SU-DHL-6 (cell line): Measurements from ENCODE around the gene KCP.

ENCODE experiments used
- H2AFZ ChIP-seq: fragments of 200-600 bp; sonication (generic); 2 replicates; pipeline ENCODE4 v1.6.1; 2014; ENCODE audit warnings: low read depth, mild to moderate bottlenecking, moderate library complexity, mixed read lengths, antibody characterized with exemption, low read length; ENCODE audit not compliant: severe bottlenecking
- H3F3A ChIP-seq: fragments of 200-600 bp; shearing (Covaris generic); 2 replicates; pipeline ENCODE4 v1.6.0; 2016; ENCODE audit warnings: antibody characterized with exemption, mild to moderate bottlenecking; ENCODE audit not compliant: insufficient read depth
- H3K27ac ChIP-seq: fragments of 200-600 bp; sonication (generic); 2 replicates; pipeline ENCODE4 v1.5.1; 2016; ENCODE audit warnings: low read depth, mild to moderate bottlenecking, low read length, moderate library complexity, mixed read lengths
- H3K27me3 ChIP-seq: fragments of 200-600 bp; sonication (generic), shearing (Covaris generic); 2 replicates; pipeline ENCODE4 v1.6.0; 2014; ENCODE audit warnings: mild to moderate bottlenecking, low read length
- H3K36me3 ChIP-seq: fragments of 200-600 bp; sonication (generic); 2 replicates; pipeline ENCODE4 v1.6.1; 2014; ENCODE audit warnings: mild to moderate bottlenecking, low read length, mixed read lengths
- H3K4me2 ChIP-seq: fragments of 300-600, 200-600 bp; shearing (Covaris generic), sonication (generic); 2 replicates; pipeline ENCODE4 v1.6.0; 2014; ENCODE audit warnings: low read length, low read depth, mild to moderate bottlenecking; ENCODE audit not compliant: poor library complexity, severe bottlenecking
- H3K4me3 ChIP-seq: fragments of 200-600 bp; sonication (generic); 2 replicates; pipeline ENCODE4 v1.5.1; 2014; ENCODE audit warnings: antibody characterized with exemption, low read length, mild to moderate bottlenecking, mixed read lengths; ENCODE audit not compliant: insufficient read depth, poor library complexity, severe bottlenecking
- H3K79me2 ChIP-seq: fragments of 200-600 bp; sonication (generic); 2 replicates; pipeline ENCODE4 v1.6.1; 2014; ENCODE audit warnings: mild to moderate bottlenecking, low read length, moderate library complexity; ENCODE audit not compliant: insufficient read depth
- H3K9ac ChIP-seq: fragments of 200-600 bp; sonication (generic); 2 replicates; pipeline ENCODE4 v1.7.0; 2014; ENCODE audit warnings: mild to moderate bottlenecking, low read length
- H3K9me2 ChIP-seq: fragments of 200-600 bp; sonication (generic); replicated peaks from 2 replicates; pipeline ENCODE4 v1.6.1; 2014; ENCODE audit warnings: low read length; ENCODE audit not compliant: insufficient read depth
- H3K9me3 ChIP-seq: fragments of 200-600 bp; sonication (generic); 2 replicates; pipeline ENCODE4 v1.6.1; 2014; ENCODE audit warnings: low read length, mixed read lengths; ENCODE audit not compliant: insufficient read depth
- H4K20me1 ChIP-seq: fragments of 200-600 bp; sonication (generic); 2 replicates; pipeline ENCODE4 v1.6.1; 2014; ENCODE audit warnings: low read depth, mild to moderate bottlenecking, antibody characterized with exemption, low read length, moderate library complexity, mixed read lengths
- CTCF ChIP-seq: fragments of 200-600 bp; sonication (generic); IDR thresholded peaks from one replicate; pipeline ENCODE4 v1.5.1; 2017; ENCODE audit warnings: antibody characterized with exemption, mild to moderate bottlenecking, low read length, moderate library complexity; ENCODE audit not compliant: insufficient read depth, poor library complexity, severe bottlenecking
- EZH2phosphoT487 ChIP-seq: fragments of 200-600 bp; sonication (generic), shearing (Covaris generic); conservative IDR thresholded peaks from 2 replicates; pipeline ENCODE4 v1.6.1; 2018; ENCODE audit warnings: mild to moderate bottlenecking, antibody characterized with exemption, low read length, moderate library complexity, mixed read lengths

KCP gene

DNA sequence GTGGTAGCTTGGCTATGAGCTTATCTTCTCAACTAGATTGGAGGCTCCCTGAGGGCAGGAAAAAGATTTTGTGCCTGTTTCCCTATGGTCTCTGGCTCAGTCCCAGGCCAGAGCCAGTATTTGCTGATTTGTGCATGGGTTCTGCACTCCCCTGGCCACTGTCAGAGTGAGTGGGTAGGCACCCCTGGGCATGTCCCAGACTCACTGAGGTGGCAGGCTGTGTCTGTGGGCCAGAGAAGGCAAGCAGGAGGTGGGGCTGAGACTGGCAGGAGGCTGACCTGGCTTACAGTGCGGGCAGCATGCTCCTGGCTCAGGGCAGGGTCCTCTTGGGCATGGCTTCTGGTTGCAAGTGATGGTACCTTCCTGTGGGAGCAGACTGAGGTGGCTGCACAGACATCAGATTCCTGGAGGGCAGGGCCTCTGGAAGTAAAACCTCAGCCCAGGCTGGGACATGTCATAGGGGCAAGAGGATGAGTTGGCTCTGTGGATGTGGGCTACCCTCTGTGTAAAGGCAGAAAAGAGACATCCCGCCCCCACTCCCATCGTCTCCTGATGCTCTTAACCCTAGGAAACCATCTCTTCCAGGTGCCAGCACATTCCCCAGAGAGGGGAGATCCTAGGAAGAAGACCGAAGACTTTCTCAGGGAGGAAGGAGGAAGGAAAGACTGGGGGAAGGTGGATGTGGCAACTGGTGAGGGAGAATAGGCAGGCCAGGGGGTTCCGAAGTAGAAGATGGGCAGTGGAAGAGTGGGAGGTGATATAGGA is 4.3 kb downstream of the KCP start:
- Histone ChIP-seq H3K9me2 (no peaks in the 10 kb centered on the region), H3F3A (no peaks in the 10 kb centered on the region), H3K79me2 (no peaks in the 10 kb centered on the region), H3K9me3 (no peaks in the 10 kb centered on the region), H3K9ac (no peak overlapping the region), H2AFZ (no peak overlapping the region), H3K27me3 (no peaks in the 10 kb centered on the region), H4K20me1 (no peaks in the 10 kb centered on the region), H3K4me3 (no peak overlapping the region), H3K27ac (no peak overlapping the region), H3K4me2 (no peak overlapping the region), H3K36me3 (no peaks in the 10 kb centered on the region)
- TF ChIP-seq CTCF = no peak
- TF ChIP-seq EZH2phosphoT487 = no peak

GRCh38 chr7:128904381-128905197 is 5.9 kb downstream of the KCP start:
- Histone ChIP-seq H3K79me2 (no peaks in the 10 kb centered on the region), H3K36me3 (no peaks in the 10 kb centered on the region), H3K27me3 (no peaks in the 10 kb centered on the region), H3K4me2 (no peak overlapping the region), H3K4me3 (no peak overlapping the region), H3F3A (no peaks in the 10 kb centered on the region), H2AFZ (no peak overlapping the region), H4K20me1 (no peaks in the 10 kb centered on the region), H3K9me3 (0 out of 2 replicates have a peak, but pooled peaks cover 10% of the 10 kb centered on the region), H3K9me2 (no peaks in the 10 kb centered on the region), H3K27ac (no peak overlapping the region), H3K9ac (no peak overlapping the region)
- TF ChIP-seq EZH2phosphoT487 (no peak), CTCF (peak; percentile 71)

DNA sequence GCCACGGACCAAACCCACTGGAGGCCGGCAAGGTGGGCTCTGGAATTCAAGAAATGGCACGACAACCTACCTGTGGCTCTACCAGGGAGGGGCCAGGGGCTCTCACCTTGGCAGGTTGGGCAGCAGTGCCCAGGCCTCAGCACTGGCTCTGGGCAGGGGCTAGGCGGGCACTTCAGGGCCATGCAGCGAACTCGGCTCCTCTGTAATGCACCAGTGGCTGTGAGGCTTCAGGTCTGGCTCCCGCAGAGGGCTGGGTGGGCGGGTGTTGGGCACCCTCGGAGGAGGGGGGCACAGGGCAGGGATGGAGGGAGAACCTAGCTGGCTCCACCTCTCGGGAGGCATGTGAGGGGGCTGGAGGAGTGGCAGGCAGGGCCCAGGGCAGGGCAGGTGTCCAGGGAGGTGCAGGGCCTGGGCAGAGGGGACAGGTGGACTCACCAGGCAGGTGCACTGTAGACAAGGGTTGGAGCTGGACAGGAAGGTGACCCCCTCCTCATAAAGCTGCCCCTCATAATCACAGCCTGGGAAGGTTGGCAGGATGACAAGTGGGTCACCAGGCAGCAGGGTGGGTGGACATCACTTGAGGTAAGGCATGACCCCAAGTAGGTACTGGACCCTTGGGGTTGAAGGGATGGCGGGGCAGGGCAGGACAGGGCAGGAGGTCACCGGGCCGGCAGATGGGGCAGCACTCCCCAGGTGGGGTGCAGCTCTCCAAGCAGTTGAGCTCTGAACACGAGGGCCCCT is 6.7 kb downstream of the KCP start:
- Histone ChIP-seq H3K27ac (no peak overlapping the region), H3K36me3 (no peaks in the 10 kb centered on the region; the same call in 1 of the 2 replicates), H3K4me3 (no peak overlapping the region), H4K20me1 (no peaks in the 10 kb centered on the region), H3K9me3 (0 out of 2 replicates have a peak, but pooled peaks cover 15% of the 10 kb centered on the region), H2AFZ (no peak overlapping the region), H3K27me3 (no peaks in the 10 kb centered on the region), H3K9ac (no peak overlapping the region), H3K79me2 (no peaks in the 10 kb centered on the region), H3F3A (no peaks in the 10 kb centered on the region), H3K4me2 (no peak overlapping the region), H3K9me2 (no peaks in the 10 kb centered on the region)
- TF ChIP-seq EZH2phosphoT487 (no peak), CTCF (no peak)
